COR-L47 (cell line): ENCODE data around the gene ST8SIA3.
"Not testable (repeated sequence)": the region's sequence is repeated elsewhere in the genome, so short reads cannot be mapped to it uniquely, and the experiment has no call there.

Experiments
- DNase-seq: peaks from one replicate; lab custom pipeline; 2025; lab: John Stamatoyannopoulos, UW

ST8SIA3 gene

GRCh38 chr18:57366528-57367081, 14.2 kb downstream of the ST8SIA3 start:
- no peak for DNase-seq

GRCh38 chr18:57372444-57372843, 20.1 kb downstream of the ST8SIA3 start:
- DNase-seq = no peak

DNA sequence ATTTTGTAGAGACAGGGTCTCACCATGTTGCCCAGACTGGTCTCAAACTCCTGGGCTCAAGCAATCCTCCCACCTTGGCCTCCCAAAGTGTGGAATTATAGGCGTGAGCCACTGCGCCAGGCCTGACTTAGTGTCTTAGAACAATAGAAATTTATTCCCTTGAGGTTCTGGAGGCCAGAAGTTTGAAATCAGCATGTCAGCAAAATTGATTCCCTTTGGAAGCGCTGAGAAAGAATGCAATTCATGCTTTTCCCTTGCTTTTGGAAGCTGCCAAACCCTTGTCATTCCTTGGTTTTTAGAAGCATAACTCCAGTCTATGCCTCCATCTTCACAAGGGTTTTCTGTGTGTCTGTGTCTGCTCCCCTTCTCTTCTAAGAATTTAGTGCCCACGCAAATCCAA, 20.7 kb downstream of the ST8SIA3 start:
- no peak for DNase-seq

DNA sequence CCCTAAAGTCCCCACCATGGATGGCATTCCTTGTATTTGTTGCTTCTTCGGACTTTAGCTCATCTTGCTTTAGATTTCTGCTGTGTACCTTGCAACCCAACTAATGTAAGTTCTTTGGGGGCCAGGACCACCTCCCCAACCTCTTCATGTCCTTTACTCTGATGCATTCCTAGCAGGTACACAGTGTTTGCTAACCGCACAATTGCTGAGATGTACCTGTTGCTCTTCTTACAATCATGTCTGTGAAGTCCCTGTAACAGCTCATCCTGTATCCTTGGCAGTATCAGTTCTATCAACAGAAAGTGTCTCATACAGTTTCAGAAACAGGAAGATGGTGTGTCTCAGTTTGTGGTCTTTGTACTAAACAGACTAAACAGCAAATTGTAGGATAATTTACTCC, 24.1 kb downstream of the ST8SIA3 start:
- DNase-seq = no peak

DNA sequence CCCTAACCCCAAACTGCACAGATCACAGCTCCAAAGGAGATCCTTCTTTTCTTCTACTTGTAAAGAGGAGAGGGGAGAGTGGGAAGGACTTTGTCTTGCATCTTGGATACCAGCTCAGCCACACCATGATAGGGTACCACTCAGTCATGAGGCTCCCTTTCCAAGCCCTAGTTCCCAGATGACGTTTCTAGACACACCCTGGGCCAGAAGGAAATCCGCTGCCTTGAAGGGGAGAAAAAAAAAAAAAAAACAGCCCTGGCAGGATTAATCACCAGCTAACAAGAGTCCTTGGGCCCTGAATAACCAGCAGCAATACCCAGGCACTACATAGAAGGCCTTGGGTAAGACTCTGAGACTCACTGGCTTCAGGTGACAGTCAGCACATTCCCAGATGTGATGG, 36.9 kb downstream of the ST8SIA3 start:
- DNase-seq = no peak

DNA sequence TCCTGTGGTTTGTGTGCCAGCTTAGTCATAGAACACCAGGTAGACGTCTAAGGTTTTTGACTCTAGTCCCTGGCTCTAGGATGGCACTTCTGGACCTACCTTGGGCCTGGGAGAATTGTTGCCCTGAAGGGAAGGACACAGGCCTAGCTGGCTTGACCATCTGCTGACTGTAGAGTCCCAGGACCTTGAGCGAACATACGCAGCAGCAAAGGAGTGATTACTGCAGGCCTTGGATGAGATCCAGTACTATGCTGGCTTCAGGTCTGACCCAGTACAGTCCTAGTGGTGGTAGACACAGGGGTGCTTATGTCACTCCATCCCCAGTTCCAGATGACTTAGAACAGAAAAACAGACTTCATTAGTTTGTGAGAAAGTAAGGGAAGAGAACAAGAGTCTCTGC, 37.7 kb downstream of the ST8SIA3 start:
- no peak for DNase-seq

DNA sequence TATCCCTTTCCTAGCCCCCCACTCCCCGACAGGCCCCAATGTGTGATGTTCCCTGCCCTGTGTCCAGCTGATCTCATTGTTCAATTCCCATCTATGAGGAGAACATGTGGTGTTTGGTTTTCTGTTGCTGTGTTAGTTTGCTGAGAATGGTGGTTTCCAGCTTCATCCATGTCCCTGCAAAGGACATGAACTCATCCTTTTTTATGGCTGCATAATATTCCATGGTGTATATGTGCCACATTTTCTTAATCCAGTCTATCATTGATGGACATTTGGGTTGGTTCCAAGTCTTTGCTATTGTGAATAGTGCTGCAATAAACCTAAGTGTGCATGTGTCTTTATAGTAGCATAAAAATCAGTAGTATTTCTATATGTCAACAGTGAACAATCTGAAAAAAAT, 42.4 kb downstream of the ST8SIA3 start:
- DNase-seq = not testable (repeated sequence)

GRCh38 chr18:57396831-57397230, 44.5 kb downstream of the ST8SIA3 start:
- not testable (repeated sequence) for DNase-seq

GRCh38 chr18:57397440-57398132, 45.2 kb downstream of the ST8SIA3 start:
- no peak for DNase-seq

DNA sequence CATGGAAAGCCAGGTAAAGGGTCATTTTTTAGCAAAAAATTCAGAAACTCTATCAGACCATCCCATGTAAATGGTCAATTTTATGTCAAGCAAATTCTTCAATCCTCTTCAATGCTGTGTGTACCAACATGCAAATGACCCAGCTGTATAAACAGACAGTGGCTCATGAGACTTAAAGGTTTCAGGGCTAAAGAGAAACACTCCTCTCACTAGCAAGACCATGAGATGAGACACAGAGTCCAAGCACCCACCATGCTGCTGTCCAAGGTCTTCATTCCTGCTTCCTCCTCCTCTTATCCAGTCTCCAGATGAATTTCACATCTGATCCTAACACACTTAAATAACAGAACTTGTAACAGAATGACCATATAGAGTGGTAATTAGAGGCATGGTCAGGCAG, 52.0 kb downstream of the ST8SIA3 start:
- DNase-seq = no peak

DNA sequence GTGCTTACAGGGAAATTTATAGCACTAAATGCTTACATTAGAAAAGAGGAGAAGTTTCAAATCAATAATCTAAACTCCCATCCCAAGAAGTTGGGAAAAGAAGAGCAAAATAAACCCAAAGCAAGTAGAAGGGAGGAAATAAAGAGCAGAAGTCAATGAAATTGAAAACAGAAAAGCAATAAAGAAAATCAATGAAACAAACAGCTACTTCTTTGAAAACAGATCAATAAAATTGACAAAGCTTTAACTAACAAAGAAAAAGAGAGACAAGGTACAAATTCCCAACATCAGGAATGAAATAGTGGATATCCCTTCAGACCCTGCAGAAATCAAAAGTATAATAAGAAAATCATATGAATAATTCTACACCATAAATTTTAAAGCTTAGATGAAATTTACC, 57.3 kb downstream of the ST8SIA3 start:
- DNase-seq = no peak

DNA sequence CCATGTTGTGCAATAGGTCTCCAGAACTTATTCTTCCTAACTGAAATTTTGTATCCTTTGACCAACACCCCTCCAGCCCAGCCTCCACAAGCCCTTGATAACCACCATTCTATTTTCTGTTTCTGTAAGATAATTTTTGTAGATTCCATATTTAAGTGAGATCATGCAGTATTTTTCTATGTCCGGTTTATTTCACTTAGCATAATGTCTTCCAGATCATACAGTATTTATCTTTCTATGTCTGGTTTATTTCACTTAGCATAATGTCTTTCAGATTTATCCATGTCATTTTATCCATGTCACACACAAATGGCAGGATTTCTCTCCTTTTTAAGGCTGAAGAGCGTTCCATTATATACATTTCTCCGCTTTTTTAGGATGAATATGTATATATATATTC, 58.4 kb downstream of the ST8SIA3 start:
- no peak for DNase-seq

DNA sequence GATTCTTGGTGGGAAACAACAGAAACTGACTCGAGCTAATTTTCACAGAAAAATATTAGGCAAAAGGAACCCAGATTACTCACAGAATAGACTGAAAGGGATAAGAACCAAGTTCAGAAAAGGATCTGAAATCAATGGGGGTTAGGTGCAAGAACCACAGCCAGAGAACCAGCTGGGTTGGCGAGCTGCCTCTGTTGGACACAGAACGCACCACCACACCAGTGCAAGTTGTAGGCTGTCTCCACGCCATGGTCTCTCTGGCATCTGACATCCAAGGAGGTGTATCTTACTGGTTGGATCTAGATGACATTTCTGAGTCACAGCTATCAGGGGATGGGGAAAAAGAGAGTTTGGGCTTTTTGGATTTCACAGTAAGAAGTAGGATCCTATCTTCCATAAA, 64.2 kb downstream of the ST8SIA3 start:
- DNase-seq = no peak
